Activated B cell treated with CpG ODN at 0.5 μM for 24 hours (primary cell): ENCODE measurements around the gene AGBL4. TPM values are rescaled to one million over a fixed set of nuclear protein-coding genes. Genes with fewer than 3 reads are reported as not detected.

Source experiments
- ATAC-seq: fragments of 200-7000 bp; cut with Tn5 transposase; one replicate; pipeline ENCODE4 v1.10.0; 2021; ENCODE audit warnings: low read depth, mild to moderate bottlenecking, moderate library complexity
- CTCF ChIA-PET: fragments of 350-600 bp; sonication (Branson Sonifier 250); formaldehyde crosslinking; loops from one replicate; lab custom pipeline; 2021; ENCODE audit warnings: antibody characterized with exemption; lab: Charles Lee
- POLR2A ChIA-PET: fragments of 350-600 bp; sonication (Branson Sonifier 250); formaldehyde crosslinking; loops from one replicate; lab custom pipeline; 2021; ENCODE audit warnings: antibody characterized with exemption; lab: Charles Lee
- DNase-seq: peaks from one replicate; pipeline ENCODE4 v3.0.0; 2022
- H3K27ac Mint-ChIP-seq: one replicate; pipeline ENCODE4 v1.8.0; 2020; ENCODE audit warnings: mixed read lengths
- H3K27me3 Mint-ChIP-seq: one replicate; pipeline ENCODE4 v1.8.0; 2021; ENCODE audit warnings: mixed read lengths
- H3K36me3 Mint-ChIP-seq: one replicate; pipeline ENCODE4 v1.8.0; 2021; ENCODE audit warnings: low read depth, mixed read lengths
- H3K4me1 Mint-ChIP-seq: one replicate; pipeline ENCODE4 v1.8.0; 2021; ENCODE audit warnings: mixed read lengths
- H3K4me3 Mint-ChIP-seq: one replicate; pipeline ENCODE4 v1.8.0; 2020; ENCODE audit warnings: mild to moderate bottlenecking, mixed read lengths
- H3K9me3 Mint-ChIP-seq: one replicate; pipeline ENCODE4 v1.8.0; 2020; ENCODE audit warnings: mixed read lengths
- CTCF ChIP-seq: fragments of 200-600 bp; IDR thresholded peaks from one replicate; pipeline ENCODE4 v1.8.0; 2022; ENCODE audit warnings: antibody characterized with exemption, mild to moderate bottlenecking
- intact Hi-C: fragments of 100-400 bp; cut with micrococcal nuclease; formaldehyde crosslinking; loops from one replicate; pipeline ENCODE4 v1.15.1; 2024
- total RNA-seq: library from RNA; stranded (reverse); gene quantifications from 2 replicates; pipeline ENCODE4 v1.2.3, GENCODE V29; 2022

The AGBL4 gene
- total RNA-seq, 1 donor from 2014 or later = 0.24 TPM

- no peak for TF ChIP-seq CTCF
- CTCF ChIA-PET = interaction anchor here (1.5 to 1.9 kb wide), 2 partner anchors 10 kb away, joined by 6 to 12 read pairs; no protein-coding TSS in a partner anchor
Measured at GRCh38 chr1:48807554-48808260, 1216.0 kb downstream of the AGBL4 start.

GRCh38 chr1:48803474-48803873 lies 1220.3 kb downstream of the AGBL4 start:
- no peaks in the 10 kb centered on the region for H3K9me3 Mint-ChIP-seq
- CTCF ChIA-PET = interaction anchor here (1.1 to 3.6 kb wide), 2 partner anchors 14 to 126 kb away, joined by 3 to 19 read pairs; no protein-coding TSS in a partner anchor
- DNase-seq (no peak), ATAC-seq (no peak)
- no peaks in the 10 kb centered on the region for H3K27me3 Mint-ChIP-seq
- peaks cover 22% of the 10 kb centered on the region for H3K4me1 Mint-ChIP-seq
- TF ChIP-seq CTCF = no peak
- intact Hi-C loops = loop anchor here (1.0 kb wide), 1 partner anchor 9 kb away; no protein-coding TSS in a partner anchor
- H3K27ac Mint-ChIP-seq = no peak overlapping the region
- POLR2A ChIA-PET = no interaction called here
- no peaks in the 10 kb centered on the region for H3K36me3 Mint-ChIP-seq
- no peak overlapping the region for H3K4me3 Mint-ChIP-seq

More at GRCh38 chr1:48807554-48808260, 1216.0 kb downstream of the AGBL4 start:
- H3K27ac Mint-ChIP-seq = no peak overlapping the region
- no peaks in the 10 kb centered on the region for H3K9me3 Mint-ChIP-seq
- ATAC-seq (no peak), DNase-seq (no peak)
- intact Hi-C loops = no loop called here
- POLR2A ChIA-PET = no interaction called here
- H3K27me3 Mint-ChIP-seq = no peaks in the 10 kb centered on the region
- H3K4me1 Mint-ChIP-seq = peaks cover 27% of the 10 kb centered on the region
- H3K36me3 Mint-ChIP-seq = no peaks in the 10 kb centered on the region
- H3K4me3 Mint-ChIP-seq = no peak overlapping the region

- Mint-ChIP-seq H3K36me3 (no peaks in the 10 kb centered on the region), H3K27ac (peak overlapping the region; percentile 90), H3K4me3 (peak overlapping the region; percentile 71), H3K27me3 (no peaks in the 10 kb centered on the region), H3K4me1 (peaks cover 80% of the 10 kb centered on the region), H3K9me3 (peaks cover 3% of the 10 kb centered on the region)
- no peak for DNase-seq
- ChIA-PET CTCF (no interaction called here), POLR2A (interaction anchor here (0.6 to 1.0 kb wide), 3 partner anchors 9 to 17 kb away, joined by 3 to 5 read pairs (median 4); no protein-coding TSS in a partner anchor)
- TF ChIP-seq CTCF = no peak
- intact Hi-C loops = loop anchor here (1.0 to 5.0 kb wide), 5 partner anchors 8 to 323 kb away; partner anchors contain the start of genes BEND5 and SPATA6
- ATAC-seq = no peak
Measured at GRCh38 chr1:48794816-48795215, 1228.9 kb downstream of the AGBL4 start.

- H3K27me3 Mint-ChIP-seq = no peaks in the 10 kb centered on the region
- ChIA-PET POLR2A (interaction anchor here (1.2 to 2.2 kb wide), 2 partner anchors 18 to 25 kb away, joined by 5 to 12 read pairs; partner anchors contain the start of gene BEND5), CTCF (interaction anchor here (1.0 to 4.8 kb wide), 3 partner anchors 24 to 41 kb away, joined by 3 to 19 read pairs (median 4); no protein-coding TSS in a partner anchor)
- peak overlapping the region; percentile 71 for H3K4me3 Mint-ChIP-seq
- H3K27ac Mint-ChIP-seq = peak overlapping the region; percentile 90
- H3K36me3 Mint-ChIP-seq = no peaks in the 10 kb centered on the region
- DNase-seq (peak; percentile 42), ATAC-seq (peak; percentile 95)
- H3K9me3 Mint-ChIP-seq = peaks cover 3% of the 10 kb centered on the region
- H3K4me1 Mint-ChIP-seq = peaks cover 89% of the 10 kb centered on the region
- no peak for TF ChIP-seq CTCF
- intact Hi-C loops = loop anchor here (1.0 to 5.0 kb wide), 5 partner anchors 9 to 322 kb away; partner anchors contain the start of genes BEND5 and SPATA6
Measured at GRCh38 chr1:48793863-48794262, 1229.9 kb downstream of the AGBL4 start.

GRCh38 chr1:48792961-48793360 lies 1230.8 kb downstream of the AGBL4 start:
- intact Hi-C loops = loop anchor here (5.0 kb wide), 2 partner anchors 36 to 321 kb away; partner anchors contain the start of gene SPATA6
- TF ChIP-seq CTCF = no peak
- DNase-seq (no peak), ATAC-seq (no peak)
- ChIA-PET CTCF (interaction anchor here (1.0 to 4.8 kb wide), 3 partner anchors 24 to 40 kb away, joined by 3 to 19 read pairs (median 4); no protein-coding TSS in a partner anchor), POLR2A (interaction anchor here (1.2 to 2.2 kb wide), 3 partner anchors 17 to 40 kb away, joined by 3 to 12 read pairs (median 5); partner anchors contain the start of gene BEND5)
- Mint-ChIP-seq H3K27me3 (no peaks in the 10 kb centered on the region), H3K9me3 (peaks cover 3% of the 10 kb centered on the region), H3K4me3 (peak overlapping the region; percentile 71), H3K4me1 (peaks cover 87% of the 10 kb centered on the region), H3K27ac (peak overlapping the region; percentile 90), H3K36me3 (no peaks in the 10 kb centered on the region)
